ENCODE data around the gene GPRIN1. TPM values are rescaled to one million over a fixed set of nuclear protein-coding genes. Genes with fewer than 3 reads are reported as not detected.
"Not testable (repeated sequence)": the region's sequence is repeated elsewhere in the genome, so short reads cannot be mapped to it uniquely, and the experiment has no call there.

GPRIN1 gene
- total RNA-seq, 1 donor from 2014 or later: 1.9 TPM

DNA sequence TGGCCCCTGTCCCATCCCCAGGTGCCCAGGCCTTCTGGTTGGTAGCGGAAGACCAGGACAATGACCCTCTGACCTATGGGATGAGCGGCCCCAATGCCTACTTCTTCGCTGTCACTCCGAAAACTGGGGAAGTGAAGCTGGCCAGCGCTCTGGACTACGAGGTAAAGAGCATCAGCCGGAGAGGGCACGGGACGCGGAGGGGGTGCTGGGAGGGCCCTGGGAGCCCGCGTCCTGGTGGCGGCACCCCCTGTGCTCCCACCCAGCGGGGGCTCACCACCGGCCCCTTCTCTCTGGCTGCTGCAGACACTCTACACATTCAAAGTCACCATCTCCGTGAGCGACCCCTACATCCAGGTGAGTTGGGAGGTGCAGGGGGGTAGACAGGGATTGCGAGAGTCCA, 41.3 kb downstream of the GPRIN1 start:
- no peak for ATAC-seq

DNA sequence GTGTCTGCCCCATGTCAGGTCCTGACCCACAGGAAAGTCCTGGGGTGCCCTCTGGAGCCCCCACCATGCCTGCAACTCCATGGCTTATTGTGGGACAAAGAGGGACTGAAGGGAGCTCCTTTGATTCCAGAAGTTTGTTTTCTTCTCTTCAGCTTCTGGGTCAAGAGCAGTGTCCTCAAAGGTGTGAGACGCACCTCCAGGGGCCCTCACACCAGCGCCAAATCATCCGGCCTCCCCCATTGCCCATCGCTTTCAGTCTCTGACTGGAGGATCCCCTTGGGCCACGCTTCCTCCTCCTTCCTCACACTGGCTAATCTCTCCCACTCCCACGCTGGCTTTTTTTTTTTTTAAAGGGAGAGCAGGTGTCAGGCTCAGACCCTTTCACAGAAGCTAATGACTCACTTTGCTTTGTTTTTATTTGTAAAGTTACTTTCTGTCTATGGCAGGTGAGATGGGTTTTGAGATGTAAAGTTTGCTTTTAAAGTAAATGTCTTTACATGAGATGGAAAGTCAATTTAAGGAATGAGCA, 44.1 kb downstream of the GPRIN1 start:
- ATAC-seq: no peak

DNA sequence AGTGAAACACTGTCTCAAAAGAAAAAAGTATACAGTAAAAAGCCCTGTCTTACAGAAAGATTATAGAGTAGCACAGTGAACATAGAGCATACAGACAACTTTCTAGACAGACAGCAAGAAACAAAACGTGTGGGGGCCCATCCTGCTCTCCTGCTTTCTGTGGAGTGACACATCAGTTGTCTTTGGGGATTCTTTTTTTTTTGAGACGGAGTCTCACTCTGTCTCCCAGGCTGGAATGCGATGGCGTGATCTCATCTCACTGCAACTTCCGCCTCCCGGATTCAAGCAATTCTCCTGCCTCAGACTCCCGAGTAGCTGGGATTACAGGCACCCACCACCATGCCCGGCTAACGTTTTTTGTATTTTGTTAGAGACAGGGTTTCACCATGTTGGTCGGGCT, 46.0 kb downstream of the GPRIN1 start:
- ATAC-seq: no peak

DNA sequence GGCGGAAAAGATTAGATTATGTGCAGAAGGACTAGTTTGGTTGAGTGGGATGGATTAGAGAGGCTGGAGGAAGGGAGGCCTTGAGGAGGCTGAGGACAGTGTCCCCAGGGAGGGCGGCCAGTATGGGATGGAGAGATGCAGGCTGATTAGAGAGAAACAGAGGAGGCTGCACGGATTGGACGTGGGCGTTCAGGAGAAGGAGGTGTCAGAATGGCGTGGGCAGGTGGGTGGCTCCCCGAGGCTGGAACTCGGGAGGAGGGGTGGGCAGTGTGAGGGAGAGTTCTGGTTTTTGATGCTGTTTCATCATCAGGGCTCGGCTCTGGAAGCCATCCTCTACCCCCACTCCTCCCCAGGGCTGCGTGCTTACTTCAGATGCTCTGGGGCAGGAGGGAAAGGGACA, 47.8 kb downstream of the GPRIN1 start:
- no peak for ATAC-seq

DNA sequence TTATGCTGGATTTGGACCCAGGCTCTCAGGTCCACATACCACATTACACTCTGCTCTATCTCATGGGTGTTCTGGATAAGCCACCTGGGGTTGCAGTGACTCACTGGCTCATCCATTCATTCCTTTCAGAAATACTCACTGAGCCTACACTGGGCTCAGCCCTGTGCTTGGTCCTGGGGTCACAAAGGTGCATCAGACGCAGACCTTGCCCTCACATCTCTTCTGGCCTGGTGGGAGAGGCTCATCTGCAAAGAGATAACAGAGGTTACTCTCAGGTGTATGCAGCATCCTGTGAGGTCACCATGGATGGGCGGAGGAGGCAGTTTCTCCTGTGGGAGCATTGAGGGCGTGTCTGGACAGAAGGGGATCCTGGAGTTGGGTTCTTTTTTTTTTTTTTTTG, 48.7 kb downstream of the GPRIN1 start:
- no peak for ATAC-seq

DNA sequence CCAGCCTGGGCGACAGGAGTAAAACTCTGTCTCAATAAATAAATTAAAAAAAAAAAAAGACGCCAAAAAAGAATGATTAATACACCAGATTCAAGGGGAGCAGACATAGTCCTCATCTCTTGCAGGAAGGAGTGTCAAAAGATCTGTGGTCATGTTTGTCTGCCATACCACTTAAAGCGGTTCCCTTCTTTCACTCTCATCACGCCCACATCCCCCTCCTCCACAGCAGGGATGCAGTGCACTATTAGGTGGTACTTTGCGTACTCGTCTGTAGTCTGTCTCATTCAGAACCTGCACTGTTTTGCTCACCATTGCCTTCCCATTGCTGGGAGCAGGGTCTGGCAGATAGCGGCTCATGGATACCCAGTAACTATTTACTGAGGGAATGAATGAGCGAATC, 49.6 kb downstream of the GPRIN1 start:
- ATAC-seq: no peak

DNA sequence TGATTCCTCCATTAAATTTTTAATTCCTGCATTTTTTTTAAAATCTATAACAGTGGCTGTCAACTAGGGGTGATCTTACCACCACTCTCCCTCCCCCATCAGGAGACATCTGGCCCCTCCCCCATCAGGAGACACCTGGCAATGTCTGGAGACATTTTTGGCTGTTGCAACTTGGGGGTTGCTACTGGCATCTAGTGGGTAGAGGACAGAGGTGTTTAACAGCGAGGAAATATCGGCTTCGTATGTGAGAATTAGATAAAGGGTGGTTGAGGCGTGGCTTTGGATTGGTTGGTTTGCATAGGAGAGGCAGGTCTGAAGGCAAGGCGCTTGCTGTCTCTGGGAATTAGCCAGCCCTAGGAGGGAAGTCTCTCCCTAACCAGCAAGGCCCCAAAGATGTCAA, 50.3 kb downstream of the GPRIN1 start:
- ATAC-seq: no peak

DNA sequence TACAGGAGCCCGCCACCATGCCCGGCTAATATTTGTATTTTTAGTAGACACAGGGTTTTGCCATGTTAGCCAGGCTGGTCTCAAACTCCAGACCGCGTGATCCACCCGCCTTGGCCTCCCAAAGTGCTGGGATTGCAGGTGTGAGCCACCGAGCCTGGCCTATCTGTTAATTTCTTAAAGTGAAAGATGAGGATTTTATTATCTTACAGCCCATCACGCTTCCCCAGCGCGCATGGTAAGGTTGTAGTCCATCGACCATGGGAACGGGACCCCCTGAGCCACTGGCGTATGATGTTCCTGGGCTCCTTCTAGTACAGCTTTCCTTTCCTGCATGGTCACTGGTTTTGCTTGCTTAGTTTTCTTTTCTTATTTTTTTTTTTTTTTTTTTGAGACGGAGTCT, 52.1 kb downstream of the GPRIN1 start:
- ATAC-seq: no peak

DNA sequence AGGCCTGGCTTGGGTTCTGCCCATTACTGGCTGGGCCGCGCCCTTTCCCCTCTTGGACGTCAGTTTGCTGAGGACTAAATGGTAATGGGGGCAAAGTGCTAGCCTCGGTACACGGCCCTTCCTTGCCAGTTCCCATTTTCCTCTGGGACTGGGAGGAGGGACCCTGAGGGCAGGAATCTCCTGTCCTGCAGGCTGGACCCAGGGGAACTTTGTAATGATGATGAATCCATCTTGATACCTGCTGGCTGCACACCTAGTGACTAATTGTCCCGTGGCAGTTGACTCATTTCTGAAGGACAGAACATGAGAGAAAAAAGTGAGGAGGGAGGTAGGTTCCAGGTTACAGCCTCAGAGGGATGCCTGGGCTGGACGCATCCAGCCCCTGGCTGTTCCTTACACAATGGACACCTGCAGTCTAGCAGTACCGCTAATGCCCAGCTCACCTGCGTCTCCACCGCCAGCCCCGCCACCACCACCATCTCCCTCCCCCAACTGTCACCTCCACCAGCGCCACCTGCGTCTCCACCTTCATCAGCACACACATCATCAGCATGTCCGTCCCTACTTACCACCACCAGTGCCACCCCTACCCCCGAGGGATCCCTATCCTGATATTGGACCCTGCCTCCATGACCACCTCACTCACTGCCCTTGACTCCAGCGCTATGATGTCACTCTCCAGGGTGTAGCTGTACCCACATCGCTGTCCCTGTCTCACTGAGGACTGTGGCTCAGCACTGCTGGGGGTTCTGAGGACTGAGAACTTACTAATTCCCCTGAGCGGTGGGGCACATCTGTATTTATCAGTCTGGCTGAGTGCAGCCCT, 56.5 kb downstream of the GPRIN1 start:
- ATAC-seq: peak; percentile 69

DNA sequence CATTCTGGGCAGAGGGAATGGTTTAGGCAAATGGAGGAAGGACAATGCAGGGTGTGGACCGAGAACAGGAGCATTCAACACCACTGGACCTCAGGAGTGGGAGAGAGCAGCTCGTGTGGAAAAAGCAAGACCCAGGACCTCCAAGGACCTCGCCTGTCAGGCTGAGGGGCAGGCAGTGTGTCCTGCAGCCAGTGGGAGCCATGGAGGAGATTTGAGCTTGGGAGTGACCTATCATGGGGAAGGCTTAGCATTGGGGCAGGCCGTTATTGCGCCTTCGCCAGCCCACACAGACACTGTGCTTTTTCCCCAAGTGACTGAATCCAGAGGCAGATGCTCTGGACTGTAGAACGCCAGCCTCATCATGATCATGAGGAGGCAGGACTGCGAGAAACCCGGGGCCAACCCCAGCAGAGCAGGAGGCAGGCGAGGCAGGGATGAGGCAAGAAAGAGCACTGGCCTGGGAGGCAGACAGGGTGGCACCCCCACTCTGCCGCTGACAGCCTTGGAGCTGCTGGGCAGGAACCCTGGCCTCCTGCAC, 57.6 kb downstream of the GPRIN1 start:
- ATAC-seq: no peak

DNA sequence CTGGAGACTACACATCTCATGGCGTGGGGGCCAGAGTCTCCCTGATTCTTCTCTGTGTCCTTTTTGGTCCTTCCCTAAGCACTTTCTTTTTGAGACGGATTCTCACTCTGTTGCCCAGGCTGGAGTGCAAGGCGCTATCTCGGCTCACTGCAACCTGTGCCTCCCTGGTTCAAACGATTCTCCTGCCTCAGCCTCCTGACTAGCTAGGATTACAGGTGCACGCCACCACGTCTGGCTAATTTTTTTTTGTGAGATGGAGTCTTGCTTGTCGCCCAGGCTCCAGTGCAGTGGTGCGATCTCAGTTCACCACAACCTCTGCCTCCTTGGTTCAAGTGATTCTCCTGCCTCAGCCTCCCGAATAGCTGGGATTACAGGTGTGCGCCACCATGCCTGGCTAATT, 59.0 kb downstream of the GPRIN1 start:
- not testable (repeated sequence) for ATAC-seq

DNA sequence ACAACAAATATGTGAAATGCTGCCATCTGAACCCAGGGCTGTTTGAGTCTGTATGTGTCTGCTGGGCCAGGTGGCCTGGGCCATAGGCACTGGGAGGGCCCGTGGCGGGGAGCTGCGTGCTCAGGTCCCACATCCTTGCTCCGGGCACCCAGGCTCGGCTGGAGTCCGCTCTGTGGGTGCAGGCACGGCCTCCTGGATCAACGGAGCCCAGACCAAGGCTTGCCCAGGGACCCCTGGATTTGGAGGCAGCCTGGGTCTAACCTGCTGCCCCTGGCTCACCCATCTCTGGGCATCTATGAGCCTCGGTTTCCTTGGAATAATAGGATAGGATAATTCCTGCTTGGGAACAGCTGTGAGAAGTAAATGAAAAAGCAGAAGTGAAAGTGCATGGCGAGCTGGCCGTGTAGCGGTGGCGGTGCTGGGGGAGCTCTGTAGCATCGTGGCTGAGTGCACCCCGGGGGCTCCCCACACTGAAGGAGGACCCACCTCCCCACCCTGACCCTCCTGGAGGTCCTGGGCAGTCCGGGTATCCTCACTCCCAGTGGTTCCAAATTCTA, 59.6 kb downstream of the GPRIN1 start:
- no peak for ATAC-seq

DNA sequence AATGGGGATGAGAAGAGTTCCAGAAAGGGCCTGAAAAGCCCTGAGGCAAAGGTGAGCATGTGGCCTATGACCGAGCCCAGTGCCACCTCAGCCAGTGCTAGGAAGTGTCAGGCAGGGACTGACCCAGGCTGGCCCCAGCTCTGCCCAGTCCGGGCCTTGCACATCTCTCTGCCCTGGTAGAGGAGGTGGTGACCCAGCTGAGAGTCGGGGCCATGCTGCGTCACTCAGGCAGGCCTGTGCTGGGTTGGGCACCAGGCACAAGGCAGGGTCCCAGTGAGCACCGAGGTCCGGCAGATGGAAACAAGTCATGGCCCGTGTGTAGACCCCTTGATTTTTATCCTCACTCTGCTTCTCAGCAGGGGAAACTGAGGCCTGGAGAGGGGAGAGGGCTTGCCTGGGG, 60.1 kb downstream of the GPRIN1 start:
- no peak for ATAC-seq

DNA sequence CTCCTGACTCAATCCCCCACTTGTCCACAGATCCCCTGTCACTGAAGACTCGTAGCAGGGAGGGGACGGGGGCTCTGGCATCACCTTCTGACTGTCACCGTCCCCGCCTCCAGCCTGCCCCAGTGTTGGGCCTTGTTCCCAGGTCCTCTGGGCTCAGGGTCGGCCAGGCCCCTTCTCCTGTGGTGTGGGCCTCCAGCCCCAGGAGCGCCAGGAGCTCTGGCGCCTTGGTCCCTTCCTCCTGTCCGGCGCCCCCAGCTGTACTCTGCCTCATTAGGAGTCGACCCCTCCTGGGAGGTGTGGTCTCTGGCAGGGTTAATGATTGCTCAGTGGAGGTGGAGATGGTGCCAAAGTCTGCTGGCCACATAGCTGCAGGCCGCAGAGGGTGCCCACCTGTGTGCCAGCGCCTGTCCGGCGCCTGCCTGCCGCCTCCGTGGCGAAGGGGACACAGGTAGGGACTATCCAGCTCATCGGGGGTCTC, 61.0 kb downstream of the GPRIN1 start, which contains the start of gene CDHR2:
Gene CDHR2, plus strand, starts transcription at position 376 of the 478 bp plus-strand sequence. CDS start 16,011 bp downstream, outside the sequence.
- no peak for ATAC-seq

DNA sequence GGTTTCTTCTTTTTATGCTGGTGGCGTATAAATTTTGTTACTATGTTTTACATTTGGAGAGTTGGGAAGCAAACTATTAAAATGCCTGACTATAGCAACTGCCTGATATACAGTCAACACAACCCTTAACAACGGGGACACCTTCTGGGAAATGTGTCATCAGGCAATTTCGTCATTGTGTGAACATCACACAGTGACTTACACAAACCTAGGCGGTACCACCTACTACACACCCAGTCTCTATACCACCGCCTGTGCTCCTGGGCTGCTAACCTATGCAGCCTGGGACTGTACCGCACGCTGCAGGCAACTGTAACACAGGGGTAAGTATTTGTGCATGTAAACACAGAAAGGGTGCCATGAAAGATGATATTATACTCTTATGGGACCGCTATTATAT, 62.2 kb downstream of the GPRIN1 start:
- peak; percentile 59 for ATAC-seq

Other genes with a start within 250 kb of the GPRIN1 start
- gene KIAA1191, start 248.4 kb downstream of the GPRIN1 start, total RNA-seq: 58.8 TPM
- gene ARL10, start 244.7 kb downstream of the GPRIN1 start, total RNA-seq: 4.2 TPM
- gene NOP16, start 221.6 kb downstream of the GPRIN1 start, total RNA-seq: 39.5 TPM
- gene HIGD2A, start 221.4 kb downstream of the GPRIN1 start, total RNA-seq: 101 TPM
- 266 TPM for gene CLTB, start 193.6 kb downstream of the GPRIN1 start, total RNA-seq
- 24.2 TPM for gene FAF2, start 161.8 kb downstream of the GPRIN1 start, total RNA-seq
- 22.0 TPM for gene RNF44, start 72.8 kb downstream of the GPRIN1 start, total RNA-seq
- not detected for gene CDHR2, start 60.8 kb downstream of the GPRIN1 start, total RNA-seq
- gene SNCB, start 20.4 kb upstream of the GPRIN1 start, total RNA-seq: not detected
- gene EIF4E1B, start 20.5 kb upstream of the GPRIN1 start, total RNA-seq: not detected
- 24.0 TPM for gene TSPAN17, start 37.3 kb upstream of the GPRIN1 start, total RNA-seq
- gene UNC5A, start 200.4 kb upstream of the GPRIN1 start, total RNA-seq: not detected